ENCODE data around the gene DAPK2.

- TF ChIP-seq, protein P1, sequence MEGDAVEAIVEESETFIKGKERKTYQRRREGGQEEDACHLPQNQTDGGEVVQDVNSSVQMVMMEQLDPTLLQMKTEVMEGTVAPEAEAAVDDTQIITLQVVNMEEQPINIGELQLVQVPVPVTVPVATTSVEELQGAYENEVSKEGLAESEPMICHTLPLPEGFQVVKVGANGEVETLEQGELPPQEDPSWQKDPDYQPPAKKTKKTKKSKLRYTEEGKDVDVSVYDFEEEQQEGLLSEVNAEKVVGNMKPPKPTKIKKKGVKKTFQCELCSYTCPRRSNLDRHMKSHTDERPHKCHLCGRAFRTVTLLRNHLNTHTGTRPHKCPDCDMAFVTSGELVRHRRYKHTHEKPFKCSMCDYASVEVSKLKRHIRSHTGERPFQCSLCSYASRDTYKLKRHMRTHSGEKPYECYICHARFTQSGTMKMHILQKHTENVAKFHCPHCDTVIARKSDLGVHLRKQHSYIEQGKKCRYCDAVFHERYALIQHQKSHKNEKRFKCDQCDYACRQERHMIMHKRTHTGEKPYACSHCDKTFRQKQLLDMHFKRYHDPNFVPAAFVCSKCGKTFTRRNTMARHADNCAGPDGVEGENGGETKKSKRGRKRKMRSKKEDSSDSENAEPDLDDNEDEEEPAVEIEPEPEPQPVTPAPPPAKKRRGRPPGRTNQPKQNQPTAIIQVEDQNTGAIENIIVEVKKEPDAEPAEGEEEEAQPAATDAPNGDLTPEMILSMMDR (conservative IDR thresholded peaks at IDR 0.05 in 1 of 2, IDR thresholded peaks at IDR 0.05 in 1 of 2; ENCODE audit: extremely low read depth in 1 of 2, insufficient read depth in 1 of 2, low read depth in 1 of 2, low read length in 2 of 2) = no peak
- TF ChIP-seq EZH2 (IDR thresholded peaks at IDR 0.05; ENCODE audit: borderline replicate concordance, low read length) = no peak
Observed at GRCh38 chr15:64023220-64023619, 23.1 kb downstream of the DAPK2 start.
